ENCODE measurements around the gene NLGN1. TPM values are rescaled to one million over a fixed set of nuclear protein-coding genes. Genes with fewer than 3 reads are reported as not detected.

NLGN1 gene
- total and polyA plus RNA-seq, 2 experiments from 2014 or later = 5.1 to 11.2 TPM

Small RNAs within 50 kb of the gene (small RNA-seq; reads per million reads assigned to genes)
- gene RN7SKP234 = not detected

Data from hepatocyte (in vitro differentiated cells).